Activated CD4-positive, alpha-beta T cell treated with anti-CD3 and anti-CD28 coated beads for 36 hours (primary cell): ENCODE results near the gene ANKRD63. TPM values are rescaled to one million over a fixed set of nuclear protein-coding genes. Genes with fewer than 3 reads are reported as not detected.
A peak's percentile ranks its signal among the peaks of the same experiment; 100 is the strongest.

Source experiments
- ATAC-seq: fragments of 200-7000 bp; cut with Tn5 transposase; one replicate; pipeline ENCODE4 v1.10.0; 2021; ENCODE audit warnings: mild to moderate bottlenecking, moderate library complexity
- CTCF ChIA-PET: fragments of 350-600 bp; sonication (Branson Sonifier 250); formaldehyde crosslinking; loops from one replicate; lab custom pipeline; 2021; ENCODE audit warnings: antibody characterized with exemption; lab: Charles Lee
- POLR2A ChIA-PET: fragments of 350-600 bp; sonication (Branson Sonifier 250); formaldehyde crosslinking; loops from one replicate; lab custom pipeline; 2021; ENCODE audit warnings: antibody characterized with exemption, inconsistent platforms; lab: Charles Lee
- DNase-seq: peaks from one replicate; pipeline ENCODE4 v3.0.0-alpha.2; 2020
- H3K27ac Mint-ChIP-seq: one replicate; pipeline ENCODE4 v1.8.0; 2021; ENCODE audit warnings: mixed read lengths
- H3K27me3 Mint-ChIP-seq: one replicate; pipeline ENCODE4 v1.8.0; 2021; ENCODE audit warnings: mixed read lengths
- H3K36me3 Mint-ChIP-seq: one replicate; pipeline ENCODE4 v1.8.0; 2021; ENCODE audit warnings: low read depth, mixed read lengths
- H3K4me1 Mint-ChIP-seq: one replicate; pipeline ENCODE4 v1.8.0; 2021; ENCODE audit warnings: mixed read lengths
- H3K4me3 Mint-ChIP-seq: one replicate; pipeline ENCODE4 v1.8.0; 2021; ENCODE audit warnings: mild to moderate bottlenecking, moderate library complexity, mixed read lengths
- H3K9me3 Mint-ChIP-seq: one replicate; pipeline ENCODE4 v1.8.0; 2021; ENCODE audit warnings: low read depth, mixed read lengths
- intact Hi-C, 2 experiments: fragments of 100-400 bp; cut with DNase I in 1 of 2; cut with micrococcal nuclease in 1 of 2; formaldehyde crosslinking; loops; one replicate each; pipeline versions ENCODE4 v1.14.2 to v1.15.1; 2022 to 2024; cut with DNase I, micrococcal nuclease
- total RNA-seq, 2 experiments: library from RNA; stranded (reverse); gene quantifications; one replicate each; pipeline ENCODE4 v1.2.3, GENCODE V29; 2021

ANKRD63 gene
- total RNA-seq, 2 experiments from 2014 or later, result not detected

GRCh38 chr15:40313531-40314398 is 30.9 kb upstream of the ANKRD63 start:
- Mint-ChIP-seq H3K4me3 (no peak overlapping the region), H3K27me3 (peaks cover 2% of the 10 kb centered on the region), H3K36me3 (no peaks in the 10 kb centered on the region), H3K9me3 (no peaks in the 10 kb centered on the region), H3K4me1 (peaks cover 25% of the 10 kb centered on the region), H3K27ac (no peak overlapping the region)
- peak; percentile 47 for ATAC-seq
- intact Hi-C loops, result no loop called here
- peak; percentile 64 for DNase-seq
- POLR2A ChIA-PET, result interaction anchor here (0.8 kb wide), 1 partner anchor 14 kb away, joined by 3 read pairs; no protein-coding TSS in a partner anchor
- CTCF ChIA-PET, result interaction anchor here (0.6 to 21.7 kb wide), 10 partner anchors 6 to 1130 kb away, joined by 3 to 393 read pairs (median 4); partner anchors contain the start of gene INAFM2

DNA sequence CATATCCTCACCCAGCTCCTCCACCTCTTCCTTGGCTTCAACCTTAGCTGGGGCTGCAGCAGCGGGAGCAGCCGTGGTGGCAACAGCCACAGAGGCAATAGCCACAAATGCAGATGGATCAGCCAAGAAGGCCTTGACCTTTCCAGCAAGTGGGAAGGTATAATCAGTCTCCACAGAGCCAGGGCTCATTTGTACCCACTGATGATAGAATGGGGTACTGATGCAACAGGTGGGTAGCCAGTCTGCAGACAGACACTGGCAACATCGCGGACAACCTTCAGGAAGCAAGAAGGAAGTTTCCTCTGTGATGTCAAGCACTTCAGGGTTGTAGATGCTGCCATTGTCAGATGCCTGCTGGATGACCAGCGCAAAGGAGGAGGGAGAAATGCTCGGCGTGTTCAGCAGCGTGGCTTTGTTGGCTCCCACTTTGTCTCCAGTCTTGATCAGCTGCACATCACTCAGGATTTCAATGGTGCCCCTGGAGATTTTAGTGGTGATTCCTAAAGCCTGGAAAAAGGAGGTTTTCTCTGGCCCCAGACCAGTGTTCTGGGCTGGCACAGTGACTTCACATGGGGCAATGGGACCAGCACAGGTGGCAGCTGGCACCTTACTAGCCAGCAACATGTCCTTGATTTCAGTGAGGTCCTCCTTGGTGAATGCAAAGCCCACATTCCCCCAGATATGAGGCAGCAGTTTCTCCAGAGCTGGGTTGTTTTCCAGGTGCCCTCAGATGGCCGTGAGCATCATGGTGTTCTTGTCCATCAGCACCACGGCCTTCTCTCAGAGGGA is 29.7 kb upstream of the ANKRD63 start:
- POLR2A ChIA-PET, result interaction anchor here (0.6 kb wide), 1 partner anchor 303 kb away, joined by 8 read pairs; no protein-coding TSS in a partner anchor

DNA sequence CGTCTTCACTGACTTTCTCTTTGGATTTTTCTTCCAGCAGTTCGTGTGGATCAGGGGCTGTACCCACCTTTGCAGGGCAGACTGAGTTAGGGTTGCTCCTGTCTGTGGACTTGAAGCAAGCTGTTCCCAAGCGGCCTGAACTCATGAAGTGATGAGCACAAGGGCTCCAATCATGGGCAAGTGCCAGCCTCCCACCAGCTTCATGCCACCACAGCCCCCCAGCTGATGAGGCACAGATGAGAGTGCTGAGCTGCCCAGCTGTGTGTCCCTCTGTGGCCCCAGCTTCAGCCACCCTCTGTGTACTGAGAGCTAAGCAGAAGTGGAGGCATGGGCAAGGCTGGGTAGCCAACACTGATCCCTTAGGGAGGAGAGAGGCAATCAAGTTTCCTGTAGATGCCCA is 28.1 kb upstream of the ANKRD63 start:
- no peak overlapping the region for H3K27ac Mint-ChIP-seq
- H3K4me3 Mint-ChIP-seq, result no peak overlapping the region
- H3K27me3 Mint-ChIP-seq, result no peaks in the 10 kb centered on the region
- H3K9me3 Mint-ChIP-seq, result no peaks in the 10 kb centered on the region
- CTCF ChIA-PET, result interaction anchor here (0.9 to 21.7 kb wide), 9 partner anchors 9 to 57 kb away, joined by 3 to 393 read pairs (median 6); partner anchors contain the start of genes CCDC9B and INAFM2
- DNase-seq (no peak), ATAC-seq (no peak)
- POLR2A ChIA-PET, result no interaction called here
- intact Hi-C loops, result loop anchor here (1.0 kb wide), 1 partner anchor 32 kb away; no protein-coding TSS in a partner anchor
- H3K36me3 Mint-ChIP-seq, result no peaks in the 10 kb centered on the region
- H3K4me1 Mint-ChIP-seq, result peaks cover 35% of the 10 kb centered on the region

More for the DNA sequence above, 29.7 kb upstream of the ANKRD63 start:
- CTCF ChIA-PET, result interaction anchor here (0.6 to 21.7 kb wide), 8 partner anchors 7 to 103 kb away, joined by 3 to 393 read pairs (median 16); partner anchors contain the start of genes CCDC9B and INAFM2
- intact Hi-C loops, result no loop called here
- H3K9me3 Mint-ChIP-seq, result no peaks in the 10 kb centered on the region
- ATAC-seq (no peak), DNase-seq (no peak)
- no peak overlapping the region for H3K4me3 Mint-ChIP-seq
- peaks cover 28% of the 10 kb centered on the region for H3K4me1 Mint-ChIP-seq
- peaks cover 2% of the 10 kb centered on the region for H3K27me3 Mint-ChIP-seq
- no peak overlapping the region for H3K27ac Mint-ChIP-seq
- H3K36me3 Mint-ChIP-seq, result no peaks in the 10 kb centered on the region

DNA sequence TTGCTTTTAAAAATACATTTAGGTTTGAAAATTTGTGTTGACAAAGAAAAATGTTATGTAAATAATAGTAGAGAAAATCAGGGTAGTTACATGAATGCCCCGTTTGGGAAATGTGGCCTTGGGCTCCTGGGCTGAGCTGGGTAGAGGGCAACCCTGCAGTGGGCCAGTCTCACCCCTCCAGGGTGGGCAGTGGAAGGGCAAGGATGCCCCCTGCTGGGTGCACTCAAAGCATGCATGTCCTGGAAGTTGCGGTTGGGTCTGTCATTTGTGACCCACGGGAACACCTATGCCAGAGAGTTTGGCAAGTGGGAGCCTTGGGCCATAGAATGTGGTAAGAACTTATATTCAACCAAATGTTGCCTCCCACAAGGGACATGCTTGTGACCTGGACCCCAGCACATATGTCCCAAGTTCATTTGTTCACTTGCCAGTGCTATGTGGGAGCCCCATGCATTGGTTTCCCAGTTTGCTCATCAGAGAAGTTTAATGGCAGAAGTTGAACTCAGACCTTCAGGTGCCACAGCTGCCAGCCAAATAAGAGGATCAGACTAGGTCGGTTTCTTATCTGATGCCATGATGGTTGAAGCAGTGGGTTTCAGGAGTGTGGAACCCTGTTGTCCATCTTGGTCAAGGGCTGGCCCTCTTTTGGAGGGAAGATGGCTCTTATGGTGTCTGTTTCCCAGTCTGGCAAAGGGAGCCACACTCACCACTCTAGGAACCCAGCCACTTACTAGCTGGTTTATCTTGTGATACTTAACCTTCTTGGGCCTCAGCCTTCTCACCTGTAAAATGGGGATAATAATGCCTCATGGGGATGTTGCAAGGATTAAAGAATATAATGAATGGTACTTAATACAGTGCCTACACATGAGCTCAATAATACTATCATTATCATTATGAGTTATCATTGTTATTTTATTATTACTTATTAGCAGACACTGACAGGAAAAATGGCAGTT is 27.4 kb upstream of the ANKRD63 start:
- ATAC-seq (peak; percentile 30), DNase-seq (peak; percentile 85)
- intact Hi-C loops, result loop anchor here (1.0 kb wide), 1 partner anchor 31 kb away; no protein-coding TSS in a partner anchor
- H3K4me3 Mint-ChIP-seq, result peak overlapping the region; percentile 91
- H3K27ac Mint-ChIP-seq, result peak overlapping the region; percentile 97
- peaks cover 37% of the 10 kb centered on the region for H3K4me1 Mint-ChIP-seq
- H3K36me3 Mint-ChIP-seq, result no peaks in the 10 kb centered on the region
- no peaks in the 10 kb centered on the region for H3K27me3 Mint-ChIP-seq
- CTCF ChIA-PET, result interaction anchor here (0.5 to 21.7 kb wide), 29 partner anchors 9 to 523 kb away, joined by 3 to 393 read pairs (median 4); partner anchors contain the start of genes ANKRD63, CCDC9B, DISP2 and INAFM2
- no peaks in the 10 kb centered on the region for H3K9me3 Mint-ChIP-seq
- POLR2A ChIA-PET, result interaction anchor here (0.8 kb wide), 1 partner anchor 31 kb away, joined by 3 read pairs; no protein-coding TSS in a partner anchor

DNA sequence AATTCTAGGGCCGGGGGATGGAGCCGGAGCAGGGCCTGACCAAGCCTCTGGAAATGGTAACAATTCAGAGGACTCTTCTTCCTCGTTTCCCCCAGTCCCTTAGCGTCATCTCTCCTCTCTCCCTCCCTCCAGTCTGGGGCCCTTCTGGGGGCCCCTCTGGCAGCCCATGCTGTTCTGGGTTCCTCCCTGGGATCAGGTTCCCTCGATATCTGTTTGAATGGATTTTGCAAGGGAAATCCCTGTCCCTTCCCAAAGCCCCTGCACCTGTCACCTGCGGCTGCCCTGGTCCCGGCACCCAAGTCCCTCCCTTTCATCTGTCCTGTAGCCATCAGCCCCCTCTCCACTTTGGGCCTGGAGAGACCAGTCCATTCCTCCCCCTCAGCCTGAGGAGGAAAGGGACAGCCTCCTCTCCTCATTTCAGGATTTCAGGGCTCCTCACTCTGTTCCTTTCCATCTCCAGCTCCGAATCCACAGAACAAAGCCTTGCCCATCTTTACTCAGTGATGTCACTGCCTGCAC is 26.5 kb upstream of the ANKRD63 start:
- POLR2A ChIA-PET, result interaction anchor here (0.8 kb wide), 1 partner anchor 30 kb away, joined by 3 read pairs; no protein-coding TSS in a partner anchor

DNA sequence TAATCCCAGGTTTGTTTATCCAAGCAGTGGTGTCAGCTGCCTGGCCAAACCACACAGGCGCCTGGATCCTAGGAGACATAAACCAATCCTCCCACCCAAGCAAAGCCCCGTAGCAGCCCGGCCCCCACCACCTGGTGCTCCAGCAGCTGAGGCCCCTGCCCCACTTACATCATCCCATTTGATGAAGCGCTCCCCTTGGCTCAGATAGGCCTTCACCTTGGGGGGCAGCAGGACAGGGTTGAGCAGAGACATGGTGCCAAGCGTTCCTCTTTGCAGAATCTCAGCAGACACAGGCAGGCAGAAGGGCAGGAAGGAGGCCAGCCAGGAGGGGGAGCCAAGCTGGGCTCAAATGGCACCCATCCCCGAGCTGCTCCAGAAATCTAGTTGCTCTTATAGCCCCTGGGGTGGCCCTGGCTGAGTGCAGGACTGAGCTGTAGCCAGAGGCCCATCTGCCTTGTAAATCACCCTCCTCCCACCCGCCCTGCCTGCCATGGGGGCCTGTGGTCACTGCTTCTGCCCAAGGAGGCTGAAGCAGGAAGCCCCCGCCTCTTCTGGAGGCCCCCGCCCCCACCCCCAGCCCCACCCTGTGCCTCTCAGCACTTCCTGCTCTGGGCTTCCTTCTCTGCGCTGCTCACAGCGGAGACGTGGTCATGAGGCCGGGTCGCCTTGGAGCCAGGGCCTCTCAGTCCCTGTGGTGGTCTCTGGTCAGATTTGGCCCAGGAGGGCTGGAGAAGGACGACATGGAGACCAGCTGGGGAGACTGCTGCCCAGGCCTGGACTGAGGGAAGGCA is 24.8 kb upstream of the ANKRD63 start, which contains the start of gene PLCB2:
Gene PLCB2 (minus strand): TSS at position 515 of the 791 bp plus-strand sequence. CDS start 263 bp downstream, at position 252.
- Mint-ChIP-seq H3K27me3 (no peaks in the 10 kb centered on the region), H3K4me1 (peaks cover 31% of the 10 kb centered on the region)

More for the DNA sequence above, 26.5 kb upstream of the ANKRD63 start:
- Mint-ChIP-seq H3K27ac (peak overlapping the region; percentile 97), H3K4me3 (peak overlapping the region; percentile 91), H3K36me3 (no peaks in the 10 kb centered on the region), H3K27me3 (no peaks in the 10 kb centered on the region), H3K4me1 (peaks cover 40% of the 10 kb centered on the region), H3K9me3 (no peaks in the 10 kb centered on the region)
- DNase-seq (no peak), ATAC-seq (no peak)
- CTCF ChIA-PET, result interaction anchor here (0.5 to 21.7 kb wide), 31 partner anchors 8 to 522 kb away, joined by 3 to 393 read pairs (median 4); partner anchors contain the start of genes ANKRD63, CCDC9B, DISP2 and INAFM2
- intact Hi-C loops, result loop anchor here in 1 of 2 experiments (10.0 kb wide), 1 partner anchor 525 kb away; the partner anchor contains the start of gene FSIP1

GRCh38 chr15:40306908-40307307 is 24.0 kb upstream of the ANKRD63 start:
- Mint-ChIP-seq H3K4me1 (peaks cover 31% of the 10 kb centered on the region), H3K27ac (peak overlapping the region; percentile 78), H3K9me3 (no peaks in the 10 kb centered on the region), H3K4me3 (peak overlapping the region; percentile 91), H3K36me3 (peaks cover 7% of the 10 kb centered on the region), H3K27me3 (no peaks in the 10 kb centered on the region)
- no peak for ATAC-seq
- DNase-seq, result peak; percentile 45
- ChIA-PET CTCF (interaction anchor here (0.6 to 21.7 kb wide), 20 partner anchors 12 to 771 kb away, joined by 3 to 393 read pairs (median 5); partner anchors contain the start of genes ANKRD63, CCDC9B and INAFM2), POLR2A (interaction anchor here (0.6 to 1.5 kb wide), 2 partner anchors 18 to 102 kb away, joined by 3 to 5 read pairs; no protein-coding TSS in a partner anchor)
- intact Hi-C loops, result loop anchor here (1.0 to 10.0 kb wide), 5 partner anchors 16 to 522 kb away; partner anchors contain the start of genes FSIP1 (in 1 of the 2), INAFM2 (in 1 of the 2) and SRP14 (in 1 of the 2)

More for the DNA sequence above, 24.8 kb upstream of the ANKRD63 start, which contains the start of gene PLCB2:
- POLR2A ChIA-PET, result interaction anchor here (0.6 to 1.5 kb wide), 5 partner anchors 16 to 102 kb away, joined by 3 to 7 read pairs (median 5); partner anchors contain the start of genes INAFM2 and IVD
- ATAC-seq (peak; percentile 79), DNase-seq (peak; percentile 83)
- CTCF ChIA-PET, result interaction anchor here (0.6 to 21.7 kb wide), 33 partner anchors 12 to 771 kb away, joined by 3 to 393 read pairs (median 4); partner anchors contain the start of genes ANKRD63, CCDC9B, INAFM2 and KNSTRN
- Mint-ChIP-seq H3K36me3 (peaks cover 4% of the 10 kb centered on the region), H3K9me3 (no peaks in the 10 kb centered on the region), H3K4me3 (peak within 1 kb of the TSS; percentile 91), H3K27ac (peak within 1 kb of the TSS; percentile 97)
- intact Hi-C loops, result loop anchor here (1.0 to 10.0 kb wide), 6 partner anchors 16 to 523 kb away; partner anchors contain the start of genes INAFM2 (in 2 of the 2), FSIP1 (in 1 of the 2) and SRP14 (in 1 of the 2)

- peaks cover 11% of the 10 kb centered on the region for H3K36me3 Mint-ChIP-seq
- intact Hi-C loops, result loop anchor here (2.0 to 10.0 kb wide), 2 partner anchors 32 to 522 kb away; partner anchors contain the start of gene FSIP1 (in 1 of the 2)
Observed at GRCh38 chr15:40306371-40306770, 23.5 kb upstream of the ANKRD63 start.

More at GRCh38 chr15:40306371-40306770, 23.5 kb upstream of the ANKRD63 start:
- no peaks in the 10 kb centered on the region for H3K27me3 Mint-ChIP-seq
- peaks cover 31% of the 10 kb centered on the region for H3K4me1 Mint-ChIP-seq
- peak overlapping the region; percentile 78 for H3K27ac Mint-ChIP-seq
- no peak for ATAC-seq
- ChIA-PET POLR2A (no interaction called here), CTCF (interaction anchor here (0.8 to 21.7 kb wide), 10 partner anchors 11 to 640 kb away, joined by 3 to 393 read pairs (median 10); partner anchors contain the start of genes ANKRD63, CCDC9B and INAFM2)
- peak overlapping the region; percentile 91 for H3K4me3 Mint-ChIP-seq
- DNase-seq, result no peak
- no peaks in the 10 kb centered on the region for H3K9me3 Mint-ChIP-seq
